SU-DHL-6 (cell line): Measurements from ENCODE around the gene SIX4.

Experiments
- H2AFZ ChIP-seq: fragments of 200-600 bp; sonication (generic); 2 replicates; pipeline ENCODE4 v1.6.1; 2014; ENCODE audit warnings: low read depth, mild to moderate bottlenecking, moderate library complexity, mixed read lengths, antibody characterized with exemption, low read length; ENCODE audit not compliant: severe bottlenecking
- H3F3A ChIP-seq: fragments of 200-600 bp; shearing (Covaris generic); 2 replicates; pipeline ENCODE4 v1.6.0; 2016; ENCODE audit warnings: antibody characterized with exemption, mild to moderate bottlenecking; ENCODE audit not compliant: insufficient read depth
- H3K27ac ChIP-seq: fragments of 200-600 bp; sonication (generic); 2 replicates; pipeline ENCODE4 v1.5.1; 2016; ENCODE audit warnings: low read depth, mild to moderate bottlenecking, low read length, moderate library complexity, mixed read lengths
- H3K27me3 ChIP-seq: fragments of 200-600 bp; sonication (generic), shearing (Covaris generic); 2 replicates; pipeline ENCODE4 v1.6.0; 2014; ENCODE audit warnings: mild to moderate bottlenecking, low read length
- H3K36me3 ChIP-seq: fragments of 200-600 bp; sonication (generic); 2 replicates; pipeline ENCODE4 v1.6.1; 2014; ENCODE audit warnings: mild to moderate bottlenecking, low read length, mixed read lengths
- H3K4me2 ChIP-seq: fragments of 300-600, 200-600 bp; shearing (Covaris generic), sonication (generic); 2 replicates; pipeline ENCODE4 v1.6.0; 2014; ENCODE audit warnings: low read length, low read depth, mild to moderate bottlenecking; ENCODE audit not compliant: poor library complexity, severe bottlenecking
- H3K4me3 ChIP-seq: fragments of 200-600 bp; sonication (generic); 2 replicates; pipeline ENCODE4 v1.5.1; 2014; ENCODE audit warnings: antibody characterized with exemption, low read length, mild to moderate bottlenecking, mixed read lengths; ENCODE audit not compliant: insufficient read depth, poor library complexity, severe bottlenecking
- H3K79me2 ChIP-seq: fragments of 200-600 bp; sonication (generic); 2 replicates; pipeline ENCODE4 v1.6.1; 2014; ENCODE audit warnings: mild to moderate bottlenecking, low read length, moderate library complexity; ENCODE audit not compliant: insufficient read depth
- H3K9ac ChIP-seq: fragments of 200-600 bp; sonication (generic); 2 replicates; pipeline ENCODE4 v1.7.0; 2014; ENCODE audit warnings: mild to moderate bottlenecking, low read length
- H3K9me2 ChIP-seq: fragments of 200-600 bp; sonication (generic); replicated peaks from 2 replicates; pipeline ENCODE4 v1.6.1; 2014; ENCODE audit warnings: low read length; ENCODE audit not compliant: insufficient read depth
- H3K9me3 ChIP-seq: fragments of 200-600 bp; sonication (generic); 2 replicates; pipeline ENCODE4 v1.6.1; 2014; ENCODE audit warnings: low read length, mixed read lengths; ENCODE audit not compliant: insufficient read depth
- H4K20me1 ChIP-seq: fragments of 200-600 bp; sonication (generic); 2 replicates; pipeline ENCODE4 v1.6.1; 2014; ENCODE audit warnings: low read depth, mild to moderate bottlenecking, antibody characterized with exemption, low read length, moderate library complexity, mixed read lengths
- CTCF ChIP-seq: fragments of 200-600 bp; sonication (generic); IDR thresholded peaks from one replicate; pipeline ENCODE4 v1.5.1; 2017; ENCODE audit warnings: antibody characterized with exemption, mild to moderate bottlenecking, low read length, moderate library complexity; ENCODE audit not compliant: insufficient read depth, poor library complexity, severe bottlenecking
- EZH2phosphoT487 ChIP-seq: fragments of 200-600 bp; sonication (generic), shearing (Covaris generic); conservative IDR thresholded peaks from 2 replicates; pipeline ENCODE4 v1.6.1; 2018; ENCODE audit warnings: mild to moderate bottlenecking, antibody characterized with exemption, low read length, moderate library complexity, mixed read lengths

The SIX4 gene

GRCh38 chr14:60705100-60705499 lies 19.1 kb downstream of the SIX4 start:
- H3K9ac ChIP-seq = no peak overlapping the region
- no peak overlapping the region for H3K27ac ChIP-seq
- no peaks in the 10 kb centered on the region for H3K79me2 ChIP-seq
- no peaks in the 10 kb centered on the region for H3K9me2 ChIP-seq
- no peaks in the 10 kb centered on the region for H3K27me3 ChIP-seq
- no peak overlapping the region for H2AFZ ChIP-seq
- H3F3A ChIP-seq = no peaks in the 10 kb centered on the region
- no peaks in the 10 kb centered on the region for H3K9me3 ChIP-seq
- H4K20me1 ChIP-seq = no peaks in the 10 kb centered on the region
- no peak overlapping the region for H3K4me3 ChIP-seq
- TF ChIP-seq EZH2phosphoT487 (no peak), CTCF (no peak)
- no peak overlapping the region for H3K4me2 ChIP-seq
- no peaks in the 10 kb centered on the region for H3K36me3 ChIP-seq

- H3K9me2 ChIP-seq = no peaks in the 10 kb centered on the region
- no peak overlapping the region for H3K9ac ChIP-seq
- H3K27ac ChIP-seq = no peak overlapping the region
- H3K36me3 ChIP-seq = no peaks in the 10 kb centered on the region
- no peaks in the 10 kb centered on the region for H3K79me2 ChIP-seq
- H2AFZ ChIP-seq = no peak overlapping the region
- H4K20me1 ChIP-seq = no peaks in the 10 kb centered on the region
- no peaks in the 10 kb centered on the region for H3F3A ChIP-seq
- H3K27me3 ChIP-seq = no peaks in the 10 kb centered on the region
- no peak overlapping the region for H3K4me3 ChIP-seq
- TF ChIP-seq CTCF (no peak), EZH2phosphoT487 (no peak)
- no peak overlapping the region for H3K4me2 ChIP-seq
- H3K9me3 ChIP-seq = no peaks in the 10 kb centered on the region
Observed at GRCh38 chr14:60700598-60700997, 23.6 kb downstream of the SIX4 start.

GRCh38 chr14:60695327-60695726 lies 28.8 kb downstream of the SIX4 start:
- no peaks in the 10 kb centered on the region for H3K36me3 ChIP-seq
- no peak overlapping the region for H2AFZ ChIP-seq
- H3K9me3 ChIP-seq = no peaks in the 10 kb centered on the region
- H3K27me3 ChIP-seq = no peaks in the 10 kb centered on the region
- H3K9me2 ChIP-seq = no peaks in the 10 kb centered on the region
- no peaks in the 10 kb centered on the region for H3F3A ChIP-seq
- no peak overlapping the region for H3K4me2 ChIP-seq
- no peaks in the 10 kb centered on the region for H4K20me1 ChIP-seq
- no peak overlapping the region for H3K27ac ChIP-seq
- H3K9ac ChIP-seq = no peak overlapping the region
- no peaks in the 10 kb centered on the region for H3K79me2 ChIP-seq
- H3K4me3 ChIP-seq = no peak overlapping the region
- TF ChIP-seq CTCF (no peak), EZH2phosphoT487 (no peak)
